ENCODE measurements around the gene HAVCR1.
"Not testable (repeated sequence)": the region's sequence is repeated elsewhere in the genome, so short reads cannot be mapped to it uniquely, and the experiment has no call there.

Gene HAVCR1

GRCh38 chr5:157049605-157050004, 9.3 kb downstream of the HAVCR1 start:
- DNase-seq (ENCODE audit: low read depth in 3 of 3): no peak

GRCh38 chr5:157047898-157048297, 11.0 kb downstream of the HAVCR1 start:
- DNase-seq (ENCODE audit: low read depth in 3 of 3): no peak

GRCh38 chr5:157047016-157047415, 11.9 kb downstream of the HAVCR1 start:
- not testable (repeated sequence) for DNase-seq (ENCODE audit: low read depth in 3 of 3)

- no peak for DNase-seq (ENCODE audit: low read depth in 3 of 3)
Measured at GRCh38 chr5:157046041-157046440, 12.9 kb downstream of the HAVCR1 start.

- no peak for DNase-seq (ENCODE audit: low read depth in 3 of 3)
Measured at GRCh38 chr5:157045601-157046000, 13.3 kb downstream of the HAVCR1 start.

- no peak for DNase-seq (ENCODE audit: low read depth in 3 of 3)
Measured at GRCh38 chr5:157038568-157039187, 20.2 kb downstream of the HAVCR1 start.

GRCh38 chr5:157034106-157035072, 24.5 kb downstream of the HAVCR1 start:
- not testable (repeated sequence) for DNase-seq (ENCODE audit: low read depth in 3 of 3)

- DNase-seq (ENCODE audit: low read depth in 3 of 3): no peak
Measured at GRCh38 chr5:157033071-157033583, 25.8 kb downstream of the HAVCR1 start.

GRCh38 chr5:157030692-157031091, 28.2 kb downstream of the HAVCR1 start:
- no peak for DNase-seq (ENCODE audit: low read depth in 3 of 3)

- no peak for DNase-seq (ENCODE audit: low read depth in 3 of 3)
Measured at GRCh38 chr5:157029457-157029856, 29.5 kb downstream of the HAVCR1 start.

- not testable (repeated sequence) for DNase-seq (ENCODE audit: low read depth in 3 of 3)
Measured at GRCh38 chr5:157027663-157028062, 31.3 kb downstream of the HAVCR1 start.

GRCh38 chr5:157026789-157027424, 32.0 kb downstream of the HAVCR1 start:
- DNase-seq (ENCODE audit: low read depth in 3 of 3): no peak

GRCh38 chr5:157025093-157025698, 33.7 kb downstream of the HAVCR1 start:
- DNase-seq (ENCODE audit: low read depth in 3 of 3): peak in 1 of 3 experiments; percentile 2

GRCh38 chr5:157024208-157024959, 34.5 kb downstream of the HAVCR1 start:
- DNase-seq (ENCODE audit: low read depth in 3 of 3): no peak

- no peak for DNase-seq (ENCODE audit: low read depth in 3 of 3)
Measured at GRCh38 chr5:157022024-157022423, 36.9 kb downstream of the HAVCR1 start.

- no peak for DNase-seq (ENCODE audit: low read depth in 3 of 3)
Measured at GRCh38 chr5:157020511-157021222, 38.2 kb downstream of the HAVCR1 start.

GRCh38 chr5:157020002-157020401, 38.9 kb downstream of the HAVCR1 start:
- no peak for DNase-seq (ENCODE audit: low read depth in 3 of 3)

GRCh38 chr5:157014143-157014542, 44.8 kb downstream of the HAVCR1 start:
- DNase-seq (ENCODE audit: low read depth in 3 of 3): not testable (repeated sequence)

- no peak for DNase-seq (ENCODE audit: low read depth in 3 of 3)
Measured at GRCh38 chr5:157006262-157006661, 52.7 kb downstream of the HAVCR1 start.

GRCh38 chr5:157004893-157005551, 53.9 kb downstream of the HAVCR1 start:
- no peak for DNase-seq (ENCODE audit: low read depth in 3 of 3)

Measured in stimulated activated CD4-positive, alpha-beta T cell treated with anti-CD3 and anti-CD28 coated beads, TNF-alpha, amount 100 ng/mL, for 4 hours (primary cell).